Panc1 (cell line): Measurements from ENCODE around the gene IFITM2. TPM values are rescaled to one million over a fixed set of nuclear protein-coding genes. Genes with fewer than 3 reads are reported as not detected.
A peak's percentile ranks its signal among the peaks of the same experiment; 100 is the strongest.
"Not testable (repeated sequence)": the region's sequence is repeated elsewhere in the genome, so short reads cannot be mapped to it uniquely, and the experiment has no call there.

Experiments
- ATAC-seq: fragments of 200-7000 bp; cut with Tn5 transposase; 2 replicates; pipeline ENCODE4 v1.9.1; 2020; ENCODE audit warnings: mild to moderate bottlenecking, moderate library complexity
- BruUV-seq: library from RNA; stranded (reverse); fragments of 400-500 nt; replicated peaks from 2 replicates; lab custom pipeline; 2021; lab: Mats Ljungman, UMichigan
- CTCF ChIA-PET: fragments of 300-600 bp; sonication (Branson Sonifier 250); formaldehyde crosslinking; loops from one replicate; lab custom pipeline; 2022; ENCODE audit warnings: antibody characterized with exemption; lab: Charles Lee
- POLR2A ChIA-PET: fragments of 300-600 bp; sonication (Branson Sonifier 250); formaldehyde crosslinking; loops from one replicate; lab custom pipeline; 2022; ENCODE audit warnings: antibody characterized with exemption; lab: Charles Lee
- DNase-seq: peaks from one replicate; pipeline ENCODE4 v3.0.0-alpha.2; 2010; ENCODE audit warnings: low read depth, low spot score
- H3K27ac ChIP-seq: 2 replicates; pipeline ENCODE4 v1.5.1; 2011; ENCODE audit warnings: mild to moderate bottlenecking, low read length, inconsistent platforms
- H3K27me3 ChIP-seq: fragments of 200-500 bp; sonication (Bioruptor generic); 2 replicates; pipeline ENCODE4 v1.6.0; 2014; ENCODE audit warnings: low read length, inconsistent platforms; ENCODE audit not compliant: control insufficient read depth, insufficient read depth
- H3K36me3 ChIP-seq: fragments of 200-500 bp; sonication (Bioruptor generic); 2 replicates; pipeline ENCODE4 v1.5.1; 2014; ENCODE audit warnings: inconsistent platforms, mild to moderate bottlenecking, low read length, moderate library complexity; ENCODE audit not compliant: control insufficient read depth, insufficient read depth
- H3K4me1 ChIP-seq: 2 replicates; pipeline ENCODE4 v1.5.1; 2011; ENCODE audit warnings: inconsistent platforms, mild to moderate bottlenecking, low read length, moderate library complexity; ENCODE audit not compliant: control insufficient read depth, insufficient read depth
- H3K4me3 ChIP-seq, 2 experiments: 2 replicates each; pipeline ENCODE4 v1.5.1; 2011 to 2012; ENCODE audit warnings: low read depth in 2 of 2, low read length in 2 of 2, mild to moderate bottlenecking in 2 of 2, inconsistent platforms in 1 of 2, moderate library complexity in 1 of 2
- H3K9me3 ChIP-seq: fragments of 200-500 bp; sonication (Bioruptor generic); 2 replicates; pipeline ENCODE4 v1.5.1; 2014; ENCODE audit warnings: low read depth, mild to moderate bottlenecking, inconsistent platforms, low read length, moderate library complexity; ENCODE audit not compliant: control insufficient read depth, insufficient read depth
- POLR2AphosphoS5 ChIP-seq: IDR thresholded peaks from 2 replicates; pipeline ENCODE4 v1.6.1; 2012; ENCODE audit warnings: mild to moderate bottlenecking, low read depth, low read length, moderate library complexity
- SIN3A ChIP-seq: IDR thresholded peaks from 2 replicates; pipeline ENCODE4 v1.6.1; 2012; ENCODE audit warnings: low read depth, mild to moderate bottlenecking, low read length, moderate library complexity, borderline replicate concordance; ENCODE audit not compliant: insufficient read depth
- TCF7L2 ChIP-seq: IDR thresholded peaks from 2 replicates; pipeline ENCODE4 v1.6.1; 2011; ENCODE audit warnings: mild to moderate bottlenecking, low read depth, low read length, inconsistent platforms
- in situ Hi-C: cut with HindIII; loops from 2 replicates; pipeline ENCODE4 v1.10.0; 2016; ENCODE audit warnings: low sequenced_read_pairs, low pct_unique_long_range_greater_than_20kb
- intact Hi-C: fragments of 100-400 bp; cut with micrococcal nuclease; formaldehyde crosslinking; loops from one replicate; pipeline ENCODE4 v1.10.0; 2022; ENCODE audit not compliant: unreplicated experiment
- total RNA-seq: library from RNA; stranded (reverse); gene quantifications from one replicate; pipeline ENCODE4 v1.2.1, GENCODE V29; 2021; ENCODE audit not compliant: unreplicated experiment
- TF ChIP-seq, protein P1 (sequence below): fragments of 450-650 bp; IDR thresholded peaks from 2 replicates; pipeline ENCODE4 v1.5.1; 2017; ENCODE audit warnings: mild to moderate bottlenecking
- TF ChIP-seq, protein P2 (sequence below), 2 experiments: IDR thresholded peaks; 2 replicates each; pipeline ENCODE4 v1.6.1; 2011 to 2012; ENCODE audit warnings: low read depth in 2 of 2, control low read depth in 1 of 2, low read length in 1 of 2, mild to moderate bottlenecking in 1 of 2, moderate library complexity in 1 of 2; ENCODE audit not compliant: insufficient read depth in 1 of 2

The IFITM2 gene
- total RNA-seq, 1 experiment from 2014 or later, result 183 TPM

- Histone ChIP-seq H3K4me3 (no peak overlapping the region), H3K27me3 (peaks cover 1% of the 10 kb centered on the region; the same call in 1 of the 2 replicates), H3K9me3 (no peaks in the 10 kb centered on the region), H3K36me3 (no peaks in the 10 kb centered on the region), H3K4me1 (peaks cover 23% of the 10 kb centered on the region), H3K27ac (no peak overlapping the region)
- ChIA-PET POLR2A (interaction anchor here (0.6 kb wide), 1 partner anchor 74 kb away, joined by 3 read pairs; no protein-coding TSS in a partner anchor), CTCF (no interaction called here)
- in situ Hi-C loops (no loop called here), intact Hi-C loops (no loop called here)
- no peak for DNase-seq
- no peak for ATAC-seq
- no TSS peak for BruUV-seq
- TF ChIP-seq, protein P1, sequence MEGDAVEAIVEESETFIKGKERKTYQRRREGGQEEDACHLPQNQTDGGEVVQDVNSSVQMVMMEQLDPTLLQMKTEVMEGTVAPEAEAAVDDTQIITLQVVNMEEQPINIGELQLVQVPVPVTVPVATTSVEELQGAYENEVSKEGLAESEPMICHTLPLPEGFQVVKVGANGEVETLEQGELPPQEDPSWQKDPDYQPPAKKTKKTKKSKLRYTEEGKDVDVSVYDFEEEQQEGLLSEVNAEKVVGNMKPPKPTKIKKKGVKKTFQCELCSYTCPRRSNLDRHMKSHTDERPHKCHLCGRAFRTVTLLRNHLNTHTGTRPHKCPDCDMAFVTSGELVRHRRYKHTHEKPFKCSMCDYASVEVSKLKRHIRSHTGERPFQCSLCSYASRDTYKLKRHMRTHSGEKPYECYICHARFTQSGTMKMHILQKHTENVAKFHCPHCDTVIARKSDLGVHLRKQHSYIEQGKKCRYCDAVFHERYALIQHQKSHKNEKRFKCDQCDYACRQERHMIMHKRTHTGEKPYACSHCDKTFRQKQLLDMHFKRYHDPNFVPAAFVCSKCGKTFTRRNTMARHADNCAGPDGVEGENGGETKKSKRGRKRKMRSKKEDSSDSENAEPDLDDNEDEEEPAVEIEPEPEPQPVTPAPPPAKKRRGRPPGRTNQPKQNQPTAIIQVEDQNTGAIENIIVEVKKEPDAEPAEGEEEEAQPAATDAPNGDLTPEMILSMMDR, result no peak
- TF ChIP-seq TCF7L2 (no peak), SIN3A (no peak), POLR2AphosphoS5 (no peak)
- TF ChIP-seq, protein P2, sequence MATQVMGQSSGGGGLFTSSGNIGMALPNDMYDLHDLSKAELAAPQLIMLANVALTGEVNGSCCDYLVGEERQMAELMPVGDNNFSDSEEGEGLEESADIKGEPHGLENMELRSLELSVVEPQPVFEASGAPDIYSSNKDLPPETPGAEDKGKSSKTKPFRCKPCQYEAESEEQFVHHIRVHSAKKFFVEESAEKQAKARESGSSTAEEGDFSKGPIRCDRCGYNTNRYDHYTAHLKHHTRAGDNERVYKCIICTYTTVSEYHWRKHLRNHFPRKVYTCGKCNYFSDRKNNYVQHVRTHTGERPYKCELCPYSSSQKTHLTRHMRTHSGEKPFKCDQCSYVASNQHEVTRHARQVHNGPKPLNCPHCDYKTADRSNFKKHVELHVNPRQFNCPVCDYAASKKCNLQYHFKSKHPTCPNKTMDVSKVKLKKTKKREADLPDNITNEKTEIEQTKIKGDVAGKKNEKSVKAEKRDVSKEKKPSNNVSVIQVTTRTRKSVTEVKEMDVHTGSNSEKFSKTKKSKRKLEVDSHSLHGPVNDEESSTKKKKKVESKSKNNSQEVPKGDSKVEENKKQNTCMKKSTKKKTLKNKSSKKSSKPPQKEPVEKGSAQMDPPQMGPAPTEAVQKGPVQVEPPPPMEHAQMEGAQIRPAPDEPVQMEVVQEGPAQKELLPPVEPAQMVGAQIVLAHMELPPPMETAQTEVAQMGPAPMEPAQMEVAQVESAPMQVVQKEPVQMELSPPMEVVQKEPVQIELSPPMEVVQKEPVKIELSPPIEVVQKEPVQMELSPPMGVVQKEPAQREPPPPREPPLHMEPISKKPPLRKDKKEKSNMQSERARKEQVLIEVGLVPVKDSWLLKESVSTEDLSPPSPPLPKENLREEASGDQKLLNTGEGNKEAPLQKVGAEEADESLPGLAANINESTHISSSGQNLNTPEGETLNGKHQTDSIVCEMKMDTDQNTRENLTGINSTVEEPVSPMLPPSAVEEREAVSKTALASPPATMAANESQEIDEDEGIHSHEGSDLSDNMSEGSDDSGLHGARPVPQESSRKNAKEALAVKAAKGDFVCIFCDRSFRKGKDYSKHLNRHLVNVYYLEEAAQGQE (IDR thresholded peaks at IDR 0.05; ENCODE audit: insufficient read depth in 1 of 2, low read depth in 2 of 2, low read length in 1 of 2), result no peak
These were observed 21.8 kb upstream of the IFITM2 start for GRCh38 chr11:285894-286220.

GRCh38 chr11:286977-287820, 20.4 kb upstream of the IFITM2 start:
- DNase-seq, BruUV-seq, H3K27me3 ChIP-seq, in situ Hi-C loops, H3K36me3 ChIP-seq, CTCF ChIA-PET, H3K27ac ChIP-seq, ATAC-seq, H3K9me3 ChIP-seq, intact Hi-C loops: not testable (repeated sequence)
- H3K4me1 ChIP-seq, result peaks cover 23% of the 10 kb centered on the region
- POLR2A ChIA-PET, result interaction anchor here (0.6 kb wide), 1 partner anchor 47 kb away, joined by 5 read pairs; no protein-coding TSS in a partner anchor
- H3K4me3 ChIP-seq, result peak overlapping the region in 1 of 2 experiments; percentile 83; a peak in 1 of 4 replicates
